Measurements from ENCODE around the gene STRA6.

The STRA6 gene

DNA sequence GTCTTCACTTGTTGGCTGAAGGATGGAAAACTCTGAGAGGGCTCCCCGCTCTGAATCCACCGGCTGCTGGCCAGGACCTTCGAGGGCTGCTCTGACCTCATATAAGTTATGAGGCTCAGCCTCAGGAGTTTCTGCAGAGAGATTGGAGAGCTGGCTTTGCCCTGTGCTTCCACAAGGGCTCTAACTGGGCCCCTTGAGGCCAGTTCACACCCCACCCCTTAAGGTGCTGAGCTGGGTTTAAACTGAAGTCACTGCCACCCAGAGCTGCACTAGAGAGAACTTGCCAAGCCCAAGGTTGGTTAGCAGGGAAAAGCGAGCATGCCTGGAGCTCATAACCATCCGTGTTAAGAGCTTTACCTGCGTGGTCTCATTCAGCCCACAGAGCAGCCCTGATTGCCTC lies 30.8 kb upstream of the STRA6 start:
- no peaks in the 10 kb centered on the region for H3K36me3 ChIP-seq (ENCODE audit: insufficient read depth, low read length)
- DNase-seq (ENCODE audit: low read depth, low spot score) = no peak
- H3K4me3 ChIP-seq = no peak overlapping the region
- no peak overlapping the region for H3K27ac ChIP-seq
- TF ChIP-seq POLR2AphosphoS5 (IDR thresholded peaks at IDR 0.05; ENCODE audit: borderline replicate concordance, low read depth, low read length) = no peak
- TF ChIP-seq FOXP2 (optimal IDR thresholded peaks at IDR 0.05; ENCODE audit: control extremely low read depth, extremely low read length, insufficient read depth) = no peak
- TF ChIP-seq EZH2 (IDR thresholded peaks at IDR 0.05) = no peak
- no peak overlapping the region for H3K9ac ChIP-seq (ENCODE audit: insufficient read length)
- H3K9me3 ChIP-seq (ENCODE audit: low read depth, low read length) = no peaks in the 10 kb centered on the region

DNA sequence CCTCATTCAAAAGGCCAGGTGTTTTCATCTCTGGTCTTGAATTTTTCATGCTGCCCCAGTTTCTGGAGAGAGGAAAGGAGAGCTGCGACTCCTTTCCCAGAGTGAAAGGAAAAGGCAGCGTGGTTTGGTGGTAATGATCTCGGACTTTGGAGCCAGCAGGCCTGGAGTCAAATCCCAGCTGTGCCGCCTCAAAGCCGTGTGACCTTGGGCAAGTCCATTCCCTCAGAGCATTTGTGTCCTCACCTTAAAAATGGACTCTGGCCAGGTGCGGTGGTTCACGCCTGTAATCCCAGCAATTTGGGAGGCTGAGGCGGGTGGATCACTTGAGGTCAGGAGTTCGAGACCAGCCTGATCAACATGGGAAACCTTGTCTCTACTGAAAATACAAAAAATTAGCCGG lies 28.9 kb upstream of the STRA6 start:
- no peaks in the 10 kb centered on the region for H3K9me3 ChIP-seq (ENCODE audit: low read depth, low read length)
- no peaks in the 10 kb centered on the region for H3K36me3 ChIP-seq (ENCODE audit: insufficient read depth, low read length)
- TF ChIP-seq POLR2AphosphoS5 (IDR thresholded peaks at IDR 0.05; ENCODE audit: borderline replicate concordance, low read depth, low read length) (no peak), FOXP2 (optimal IDR thresholded peaks at IDR 0.05; ENCODE audit: control extremely low read depth, extremely low read length, insufficient read depth) (no peak), EZH2 (IDR thresholded peaks at IDR 0.05) (no peak)
- DNase-seq (ENCODE audit: low read depth, low spot score) = no peak
- no peak overlapping the region for H3K4me3 ChIP-seq
- no peak overlapping the region for H3K9ac ChIP-seq (ENCODE audit: insufficient read length)
- H3K27ac ChIP-seq = no peak overlapping the region

DNA sequence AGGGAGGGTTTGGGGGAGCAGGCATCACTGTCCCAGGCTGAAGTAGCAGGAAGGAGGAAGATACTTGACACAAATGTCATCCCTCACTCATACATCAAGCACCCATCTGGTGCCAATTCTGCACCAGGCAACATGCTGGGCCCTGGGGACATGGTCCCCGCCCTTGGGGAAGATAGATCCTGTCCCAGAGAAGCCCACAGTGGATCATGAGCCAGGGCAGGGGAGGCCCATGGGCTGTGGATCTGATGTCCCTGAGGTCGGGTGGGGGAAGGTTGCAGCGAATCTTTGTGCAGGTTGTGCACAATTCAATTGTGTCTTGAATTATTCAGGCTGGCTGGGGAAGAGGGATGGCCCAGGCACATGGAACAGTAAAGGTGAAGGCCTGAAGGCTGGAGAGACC lies 27.1 kb upstream of the STRA6 start:
- Histone ChIP-seq H3K36me3 (ENCODE audit: insufficient read depth, low read length) (no peaks in the 10 kb centered on the region), H3K9ac (ENCODE audit: insufficient read length) (no peak overlapping the region), H3K9me3 (ENCODE audit: low read depth, low read length) (no peaks in the 10 kb centered on the region), H3K4me3 (no peak overlapping the region), H3K27ac (no peak overlapping the region)
- no peak for DNase-seq (ENCODE audit: low read depth, low spot score)
- no peak for TF ChIP-seq FOXP2 (optimal IDR thresholded peaks at IDR 0.05; ENCODE audit: control extremely low read depth, extremely low read length, insufficient read depth)
- no peak for TF ChIP-seq POLR2AphosphoS5 (IDR thresholded peaks at IDR 0.05; ENCODE audit: borderline replicate concordance, low read depth, low read length)
- no peak for TF ChIP-seq EZH2 (IDR thresholded peaks at IDR 0.05)

DNA sequence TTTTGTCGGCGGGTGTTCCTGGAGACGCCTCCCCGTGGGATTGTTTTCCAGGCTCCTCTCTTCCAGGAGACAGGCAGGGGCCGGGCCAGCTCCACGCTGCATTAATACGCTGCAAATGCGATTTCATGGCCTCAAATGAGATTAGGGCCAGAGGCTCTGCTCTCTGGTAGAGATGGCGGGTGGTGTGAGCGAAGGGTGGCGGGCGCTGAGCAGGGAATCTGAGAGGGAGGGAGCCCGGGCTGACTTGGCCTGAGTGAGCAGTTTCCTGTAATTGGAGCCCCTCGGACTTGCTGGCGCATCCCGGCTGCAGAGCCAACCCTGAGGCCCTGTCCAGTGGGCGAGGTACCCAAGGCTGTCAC lies 26.1 kb upstream of the STRA6 start:
- TF ChIP-seq EZH2 (IDR thresholded peaks at IDR 0.05) (no peak), POLR2AphosphoS5 (IDR thresholded peaks at IDR 0.05; ENCODE audit: borderline replicate concordance, low read depth, low read length) (0 out of 2 replicates have a peak, but pooled peaks have one; percentile 31)
- Histone ChIP-seq H3K4me3 (peak overlapping the region; percentile 57), H3K36me3 (ENCODE audit: insufficient read depth, low read length) (no peaks in the 10 kb centered on the region), H3K9me3 (ENCODE audit: low read depth, low read length) (no peaks in the 10 kb centered on the region), H3K27ac (peak overlapping the region; percentile 75), H3K9ac (ENCODE audit: insufficient read length) (no peak overlapping the region)
- DNase-seq (ENCODE audit: low read depth, low spot score) = peak; percentile 37

DNA sequence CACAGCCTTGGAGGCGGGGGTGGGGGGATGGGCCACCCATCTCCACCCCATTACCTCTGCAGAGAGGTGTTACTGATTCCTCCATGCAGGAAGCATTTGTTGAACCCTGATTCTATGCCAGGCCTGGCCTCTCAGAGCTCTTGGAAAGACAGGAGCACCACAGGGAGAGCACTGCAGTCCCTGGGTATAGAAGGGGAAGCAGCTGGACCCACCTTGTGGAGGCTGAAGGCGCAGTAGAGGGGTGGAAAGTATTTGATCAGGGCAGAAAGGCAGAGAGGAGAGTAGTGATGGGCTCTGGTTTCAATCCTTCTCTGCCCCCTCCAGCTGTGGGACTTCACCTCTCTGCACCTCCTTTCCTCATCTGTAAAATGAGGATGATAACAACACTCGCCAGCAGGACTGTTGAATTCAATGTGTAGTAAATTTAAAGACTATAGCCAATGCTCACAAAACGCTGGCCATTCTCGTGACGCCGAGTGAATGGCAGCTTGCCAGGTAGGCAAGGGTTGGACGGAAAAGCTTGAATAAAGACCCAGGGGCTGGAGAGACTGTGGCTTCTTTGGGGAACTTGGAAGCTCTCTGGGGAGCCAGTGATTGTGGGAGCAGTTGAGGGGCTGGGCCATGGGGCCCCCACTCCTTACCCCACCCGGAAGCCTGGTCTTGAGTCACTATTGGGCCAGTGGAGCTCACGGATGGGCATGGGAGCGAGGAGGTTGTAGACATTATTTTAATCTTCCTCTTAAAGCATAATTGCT lies 25.6 kb upstream of the STRA6 start:
- Histone ChIP-seq H3K36me3 (ENCODE audit: insufficient read depth, low read length) (no peaks in the 10 kb centered on the region), H3K9me3 (ENCODE audit: low read depth, low read length) (no peaks in the 10 kb centered on the region), H3K27ac (peak overlapping the region; percentile 75), H3K4me3 (peak overlapping the region; percentile 57), H3K9ac (ENCODE audit: insufficient read length) (no peak overlapping the region)
- no peak for TF ChIP-seq EZH2 (IDR thresholded peaks at IDR 0.05)
- TF ChIP-seq POLR2AphosphoS5 (IDR thresholded peaks at IDR 0.05; ENCODE audit: borderline replicate concordance, low read depth, low read length) = 0 out of 2 replicates have a peak, but pooled peaks have one; percentile 42
- DNase-seq (ENCODE audit: low read depth, low spot score) = no peak

DNA sequence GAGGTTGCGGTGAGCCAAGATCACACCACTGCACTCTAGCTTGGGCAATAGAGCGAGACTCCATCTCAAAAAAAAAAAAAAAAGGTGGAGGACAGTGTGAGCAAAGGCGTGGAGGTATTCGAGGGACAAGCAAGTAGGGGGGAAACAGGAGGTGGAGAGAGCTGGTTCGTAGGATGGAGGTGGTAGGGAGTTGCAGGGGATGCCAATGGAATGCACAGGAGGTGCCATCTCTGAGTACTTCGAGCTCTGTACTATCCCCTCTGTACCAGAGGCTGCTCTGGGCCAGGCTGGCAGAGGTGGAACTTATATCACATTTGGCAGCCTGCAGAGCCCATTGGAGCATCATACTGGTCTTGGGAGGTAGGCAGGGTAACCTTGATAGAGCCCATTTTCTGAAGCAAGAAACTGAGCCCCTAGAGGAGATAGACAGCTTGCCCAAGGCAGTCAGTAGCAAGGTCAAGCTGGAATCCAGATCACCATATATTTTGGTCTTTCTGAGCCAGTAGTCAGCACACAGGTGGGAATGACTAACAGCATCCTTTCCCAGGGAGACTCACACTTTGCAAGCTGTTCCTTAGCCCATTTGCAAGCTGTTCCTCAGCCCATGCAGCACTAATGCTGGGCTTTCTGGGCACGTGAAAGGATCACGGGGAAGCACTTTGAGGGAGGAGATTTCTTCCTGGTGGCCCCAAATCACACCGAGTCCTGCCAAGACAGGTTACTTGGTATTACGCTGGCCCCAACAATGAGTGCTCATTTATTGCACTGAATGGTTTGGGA lies 24.4 kb upstream of the STRA6 start:
- H3K9me3 ChIP-seq (ENCODE audit: low read depth, low read length) = no peaks in the 10 kb centered on the region
- no peak overlapping the region for H3K9ac ChIP-seq (ENCODE audit: insufficient read length)
- no peaks in the 10 kb centered on the region for H3K36me3 ChIP-seq (ENCODE audit: insufficient read depth, low read length)
- no peak overlapping the region for H3K27ac ChIP-seq
- TF ChIP-seq FOXP2 (optimal IDR thresholded peaks at IDR 0.05; ENCODE audit: control extremely low read depth, extremely low read length, insufficient read depth) = no peak
- no peak for TF ChIP-seq POLR2AphosphoS5 (IDR thresholded peaks at IDR 0.05; ENCODE audit: borderline replicate concordance, low read depth, low read length)
- no peak for TF ChIP-seq EZH2 (IDR thresholded peaks at IDR 0.05)
- DNase-seq (ENCODE audit: low read depth, low spot score) = no peak
- H3K4me3 ChIP-seq = no peak overlapping the region

DNA sequence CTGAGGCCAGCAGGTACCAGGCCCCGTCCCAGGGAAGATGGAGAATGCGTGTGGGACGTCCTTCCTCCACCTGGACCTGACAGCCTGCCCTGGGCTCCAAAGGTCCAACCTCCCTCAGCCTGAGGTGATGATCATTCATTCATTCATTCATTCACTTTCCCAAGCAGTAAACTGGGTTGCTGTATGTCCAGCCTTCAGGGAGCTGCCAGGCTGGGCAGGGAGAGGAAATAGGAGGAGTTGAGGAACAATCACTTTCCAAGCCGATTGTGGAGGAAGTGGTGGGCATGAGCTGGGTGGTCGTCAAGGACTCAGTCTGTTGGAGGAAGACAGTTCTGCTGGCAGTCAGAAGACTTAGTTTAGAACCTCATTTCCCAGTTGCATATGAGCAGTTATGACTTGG lies 23.3 kb upstream of the STRA6 start:
- Histone ChIP-seq H3K9ac (ENCODE audit: insufficient read length) (no peak overlapping the region), H3K36me3 (ENCODE audit: insufficient read depth, low read length) (no peaks in the 10 kb centered on the region), H3K9me3 (ENCODE audit: low read depth, low read length) (no peaks in the 10 kb centered on the region), H3K4me3 (no peak overlapping the region), H3K27ac (no peak overlapping the region)
- no peak for TF ChIP-seq FOXP2 (optimal IDR thresholded peaks at IDR 0.05; ENCODE audit: control extremely low read depth, extremely low read length, insufficient read depth)
- TF ChIP-seq EZH2 (IDR thresholded peaks at IDR 0.05) = no peak
- no peak for TF ChIP-seq POLR2AphosphoS5 (IDR thresholded peaks at IDR 0.05; ENCODE audit: borderline replicate concordance, low read depth, low read length)
- no peak for DNase-seq (ENCODE audit: low read depth, low spot score)

DNA sequence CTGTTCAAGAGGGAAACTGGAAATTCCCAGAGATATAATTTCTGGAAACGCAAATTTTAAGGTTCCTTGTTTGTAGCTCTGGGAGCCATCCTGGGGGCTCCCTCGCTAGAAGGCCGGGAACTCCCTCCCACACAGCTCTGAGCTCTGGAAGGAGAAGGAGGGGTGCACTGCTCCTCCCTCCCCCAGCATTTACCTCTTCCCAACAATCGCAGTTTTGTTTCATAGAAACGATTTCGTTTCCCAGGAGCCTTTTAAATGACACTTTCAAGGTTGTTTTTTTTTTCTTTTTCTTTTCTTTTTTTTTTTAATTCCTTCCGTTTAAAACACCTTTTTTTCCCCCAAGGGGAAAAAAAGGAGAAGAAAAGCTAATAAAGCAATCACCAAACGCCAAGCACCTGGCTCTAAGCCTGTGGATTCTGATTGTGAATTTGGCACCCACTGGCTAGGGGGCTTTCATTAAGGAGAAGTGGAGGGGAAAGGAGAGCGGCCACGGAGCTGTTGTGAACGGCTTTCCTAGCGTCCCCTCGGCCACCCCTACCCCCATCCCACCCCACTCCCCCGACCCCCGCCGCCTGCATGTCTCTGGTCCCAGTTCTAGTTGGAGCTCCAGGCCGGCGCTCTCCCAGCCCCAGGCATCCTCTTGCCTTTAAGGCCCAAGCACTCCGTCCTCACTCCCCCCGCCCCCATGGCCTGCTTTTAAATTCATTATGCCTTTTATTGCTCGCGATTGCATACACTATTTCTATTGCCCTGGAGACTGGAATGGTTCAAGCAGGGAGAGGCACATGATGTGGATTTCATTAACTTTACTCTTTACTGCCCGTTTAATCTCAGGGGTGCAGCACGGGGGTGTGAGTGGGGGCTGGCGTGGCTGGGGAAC lies 19.9 kb upstream of the STRA6 start:
- DNase-seq (ENCODE audit: low read depth, low spot score) = peak; percentile 75
- no peaks in the 10 kb centered on the region for H3K36me3 ChIP-seq (ENCODE audit: insufficient read depth, low read length)
- H3K4me3 ChIP-seq = peak overlapping the region; percentile 71
- H3K9ac ChIP-seq (ENCODE audit: insufficient read length) = peak overlapping the region; percentile 68
- H3K9me3 ChIP-seq (ENCODE audit: low read depth, low read length) = no peaks in the 10 kb centered on the region
- TF ChIP-seq POLR2AphosphoS5 (IDR thresholded peaks at IDR 0.05; ENCODE audit: borderline replicate concordance, low read depth, low read length) = no peak
- TF ChIP-seq FOXP2 (optimal IDR thresholded peaks at IDR 0.05; ENCODE audit: control extremely low read depth, extremely low read length, insufficient read depth) = no peak
- TF ChIP-seq EZH2 (IDR thresholded peaks at IDR 0.05) = no peak
- peak overlapping the region; percentile 93 for H3K27ac ChIP-seq
